GM12878 (cell line): ENCODE results near the gene DGKE. TPM values are rescaled to one million over a fixed set of nuclear protein-coding genes. Genes with fewer than 3 reads are reported as not detected.

Experiments
- ATAC-seq: fragments of 200-7000 bp; cut with Tn5 transposase; 3 replicates; pipeline ENCODE4 v1.9.1; 2020; ENCODE audit warnings: mild to moderate bottlenecking, moderate library complexity
- BruUV-seq: library from RNA; stranded (reverse); fragments of 400-500 nt; replicated peaks from 2 replicates; lab custom pipeline; 2021; lab: Mats Ljungman, UMichigan
- CTCF ChIA-PET: fragments of 300-600 bp; sonication (Branson Sonifier 250); formaldehyde crosslinking; extraction: SDS; loops from one replicate; lab custom pipeline; 2021; ENCODE audit warnings: inconsistent platforms; lab: Yijun Ruan, JAX
- POLR2A ChIA-PET: fragments of 350-600 bp; formaldehyde crosslinking; extraction: SDS; loops from one replicate; lab custom pipeline; 2021; ENCODE audit warnings: inconsistent platforms; lab: Charles Lee
- RAD21 ChIA-PET: fragments of 300-600 bp; sonication (Branson Sonifier 250); formaldehyde crosslinking; loops from one replicate; lab custom pipeline; 2023; ENCODE audit warnings: antibody characterized with exemption; ENCODE audit not compliant: unreplicated experiment; lab: Charles Lee
- SMC1A ChIA-PET: fragments of 300-600 bp; sonication (Branson Sonifier 250); formaldehyde crosslinking; loops from one replicate; lab custom pipeline; 2023; ENCODE audit not compliant: unreplicated experiment, uncharacterized antibody; lab: Charles Lee
- DNase-seq: peaks from one replicate; pipeline ENCODE4 v3.0.0-alpha.2; 2011; ENCODE audit warnings: low read depth, low spot score
- FAIRE-seq: peaks from 3 replicates; lab custom pipeline; 2011; peaks lifted over from hg19 to GRCh38; lab: Jason Lieb, UNC
- H2AFZ ChIP-seq: 2 replicates; pipeline ENCODE4 v1.6.0; 2011; ENCODE audit warnings: low read depth, low read length, control low read depth; ENCODE audit not compliant: control insufficient read depth
- H3K27ac ChIP-seq: 2 replicates; pipeline ENCODE4 v1.5.1; 2011; ENCODE audit warnings: control low read depth; ENCODE audit not compliant: control insufficient read depth, insufficient read depth
- H3K27me3 ChIP-seq, 2 experiments: replicated peaks in 1 of 2; 2 replicates each; pipeline versions ENCODE4 v1.6.0 to v1.6.1; 2011; ENCODE audit warnings: low read length in 1 of 2; ENCODE audit not compliant: control insufficient read depth in 2 of 2, insufficient read depth in 2 of 2
- H3K36me3 ChIP-seq, 2 experiments: 2 replicates each; pipeline ENCODE4 v1.5.1; 2011; ENCODE audit warnings: low read length in 1 of 2; ENCODE audit not compliant: control insufficient read depth in 2 of 2, insufficient read depth in 2 of 2
- H3K4me1 ChIP-seq: 2 replicates; pipeline ENCODE4 v1.6.1; 2011; ENCODE audit warnings: mild to moderate bottlenecking, low read length, moderate library complexity, mixed read lengths; ENCODE audit not compliant: control insufficient read depth, insufficient read depth
- H3K4me2 ChIP-seq: 2 replicates; pipeline ENCODE4 v1.6.0; 2011; ENCODE audit warnings: control low read depth; ENCODE audit not compliant: control insufficient read depth, insufficient read depth
- H3K4me3 ChIP-seq: fragments of 200-600 bp; sonication (generic); 2 replicates; pipeline ENCODE4 v1.5.1; 2016
- H3K79me2 ChIP-seq: 2 replicates; pipeline ENCODE4 v1.6.0; 2011; ENCODE audit warnings: low read length; ENCODE audit not compliant: control insufficient read depth, insufficient read depth
- H3K9ac ChIP-seq: 2 replicates; pipeline ENCODE4 v1.8.0; 2011; ENCODE audit warnings: low read length, control low read depth, mixed read lengths; ENCODE audit not compliant: control insufficient read depth, insufficient read depth
- H3K9me3 ChIP-seq: replicated peaks from 3 replicates; pipeline ENCODE4 v1.5.1; 2011; ENCODE audit warnings: mild to moderate bottlenecking, low read length; ENCODE audit not compliant: control insufficient read depth, insufficient read depth
- H4K20me1 ChIP-seq: 2 replicates; pipeline ENCODE4 v1.6.0; 2011; ENCODE audit not compliant: control insufficient read depth, insufficient read depth
- CREB1 ChIP-seq: IDR thresholded peaks from 2 replicates; pipeline ENCODE4 v1.6.1; 2012; ENCODE audit warnings: low read depth, mild to moderate bottlenecking, inconsistent platforms
- E2F4 ChIP-seq: IDR thresholded peaks from 2 replicates; pipeline ENCODE4 v1.6.1; 2012; ENCODE audit warnings: low read depth, low read length, improper control_type of control experiment
- FOS ChIP-seq: IDR thresholded peaks from 3 replicates; pipeline ENCODE4 v1.6.1; 2011; ENCODE audit warnings: borderline replicate concordance; ENCODE audit not compliant: insufficient read length; ENCODE audit errors: extremely low read depth
- IKZF1 ChIP-seq: fragments of 450-650 bp; conservative IDR thresholded peaks from 2 replicates; pipeline ENCODE4 v1.6.1; 2017; ENCODE audit warnings: antibody characterized with exemption, mild to moderate bottlenecking
- MAX ChIP-seq: IDR thresholded peaks from 2 replicates; pipeline ENCODE4 v1.6.1; 2012; ENCODE audit warnings: low read depth, low read length, improper control_type of control experiment
- MXI1 ChIP-seq: fragments of 150-350 bp; IDR thresholded peaks from 2 replicates; pipeline ENCODE4 v1.6.1; 2011; ENCODE audit warnings: low read depth, mild to moderate bottlenecking, inconsistent platforms, low read length, improper control_type of control experiment
- NR2C2 ChIP-seq: IDR thresholded peaks from 2 replicates; pipeline ENCODE4 v1.6.1; 2011; ENCODE audit warnings: borderline replicate concordance, low read depth; ENCODE audit not compliant: control insufficient read depth, insufficient read length
- PBX3 ChIP-seq: IDR thresholded peaks from 2 replicates; pipeline ENCODE4 v1.6.1; 2011; ENCODE audit warnings: mild to moderate bottlenecking, low read depth, low read length, moderate library complexity; ENCODE audit not compliant: insufficient replicate concordance
- RAD51 ChIP-seq: fragments of 450-650 bp; IDR thresholded peaks from 2 replicates; pipeline ENCODE4 v1.6.1; 2016; ENCODE audit warnings: moderate library complexity, mild to moderate bottlenecking, inconsistent platforms
- RB1 ChIP-seq: fragments of 450-650 bp; formaldehyde crosslinking; IDR thresholded peaks from 2 replicates; pipeline ENCODE4 v1.6.1; 2017; ENCODE audit warnings: mild to moderate bottlenecking, borderline replicate concordance
- RCOR1 ChIP-seq: conservative IDR thresholded peaks from 2 replicates; pipeline ENCODE4 v1.6.1; 2012; ENCODE audit warnings: low read depth, low read length, improper control_type of control experiment
- SPI1 ChIP-seq: IDR thresholded peaks from 2 replicates; pipeline ENCODE4 v1.6.1; 2011; ENCODE audit warnings: low read depth, mild to moderate bottlenecking, low read length, moderate library complexity, borderline replicate concordance; ENCODE audit not compliant: insufficient read depth
- TCF3 ChIP-seq: IDR thresholded peaks from 2 replicates; pipeline ENCODE4 v1.6.1; 2012; ENCODE audit warnings: low read depth, mild to moderate bottlenecking, low read length, borderline replicate concordance; ENCODE audit not compliant: insufficient read depth
- WRNIP1 ChIP-seq: IDR thresholded peaks from 2 replicates; pipeline ENCODE4 v1.6.1; 2011; ENCODE audit warnings: low read depth, low read length, improper control_type of control experiment, borderline replicate concordance
- WGBS: methylation state at CpG from one replicate; pipeline ENCODE4 v1.1.6; 2016; ENCODE audit warnings: low lambda C conversion rate; ENCODE audit not compliant: insufficient replicate concordance, insufficient coverage; ENCODE audit errors: missing lambda C conversion rate; 5-methylcytosine and 5-hydroxymethylcytosine counted together
- in situ Hi-C: fragments of 300-500 bp; cut with MboI; formaldehyde crosslinking; loops from 9 replicates; pipeline ENCODE4 v1.14.3; 2018; ENCODE audit warnings: mixed read lengths
- intact Hi-C: fragments of 100-400 bp; cut with micrococcal nuclease; formaldehyde crosslinking; loops from one replicate; pipeline ENCODE4 v1.14.2; 2022; ENCODE audit not compliant: unreplicated experiment
- polyA plus RNA-seq, 11 experiments: library from polyadenylated mRNA; depleted of rRNA in 4 of 11; unstranded in 6 of 11; stranded (reverse) in 5 of 11; fragments of >200 nt; fragmentation: Nextera tagmentation in 4 of 11; fragmentation: Illumina TruSeq in 1 of 11; extraction: Ambion mirVana in 4 of 11; extraction: Trizol in 1 of 11; gene quantifications; 1 replicate in 1 of 11; 2 replicates in 10 of 11; pipeline versions ENCODE4 v1.2.1 to v1.2.3, GENCODE V29; 2011 to 2016; ENCODE audit warnings: inconsistent platforms in 2 of 11, missing spikeins in 2 of 11, low read depth in 1 of 11
- total RNA-seq, 4 experiments: library from RNA; depleted of rRNA in 3 of 4; stranded (reverse); fragments of >200 nt in 3 of 4; fragmentation: Illumina TruSeq in 1 of 4; extraction: Trizol in 1 of 4; gene quantifications; 2 replicates each; pipeline versions ENCODE4 v1.2.1 to v1.2.3, GENCODE V29; 2013 to 2021

Gene DGKE
- total and polyA plus RNA-seq, 10 of the 15 experiments (the other 5 are each of a cell fraction or from before 2014, with no cell fraction given): 2.8 to 18.0 (median 11.6) TPM

GRCh38 chr17:56808503-56808902, 25.4 kb upstream of the DGKE start:
- POLR2A ChIA-PET: no interaction called here
- Histone ChIP-seq H2AFZ (no peak overlapping the region), H3K4me1 (no peaks in the 10 kb centered on the region), H3K4me3 (no peak overlapping the region), H3K9ac (no peak overlapping the region), H3K9me3 (no peaks in the 10 kb centered on the region), H3K27ac (no peak overlapping the region), H3K79me2 (no peaks in the 10 kb centered on the region), H3K27me3 (no peaks in the 10 kb centered on the region; a peak in 1 of 4 replicates), H4K20me1 (no peaks in the 10 kb centered on the region), H3K4me2 (no peak overlapping the region), H3K36me3 (no peaks in the 10 kb centered on the region)
- no TSS peak for BruUV-seq
- ATAC-seq (no peak), DNase-seq (no peak), FAIRE-seq (no peak)
- RAD21 ChIA-PET: no interaction called here
- SMC1A ChIA-PET: no interaction called here
- intact Hi-C loops (no loop called here), in situ Hi-C loops (no loop called here)
- CTCF ChIA-PET: no interaction called here
- WGBS: 80% methylated on average over 3 of the region's 3 CpGs
- TF ChIP-seq MAX (no peak), MXI1 (no peak), FOS (no peak), WRNIP1 (no peak), IKZF1 (no peak), RCOR1 (no peak), RAD51 (no peak)

- FAIRE-seq (no peak), DNase-seq (no peak), ATAC-seq (no peak)
- SMC1A ChIA-PET: no interaction called here
- H3K27me3 ChIP-seq: no peaks in the 10 kb centered on the region; a peak in 1 of 4 replicates
- H3K9me3 ChIP-seq: no peaks in the 10 kb centered on the region
- CTCF ChIA-PET: no interaction called here
- no peaks in the 10 kb centered on the region for H3K4me1 ChIP-seq
- H3K4me2 ChIP-seq: no peak overlapping the region
- H3K79me2 ChIP-seq: no peaks in the 10 kb centered on the region
- RAD21 ChIA-PET: no interaction called here
- WGBS: 68% methylated on average over 9 of the region's 9 CpGs
- no peak overlapping the region for H3K27ac ChIP-seq
- intact Hi-C loops: no loop called here
- BruUV-seq: no TSS peak
- H3K9ac ChIP-seq: no peak overlapping the region
- H4K20me1 ChIP-seq: no peaks in the 10 kb centered on the region
- H3K4me3 ChIP-seq: no peak overlapping the region
- in situ Hi-C loops: no loop called here
- no peak overlapping the region for H2AFZ ChIP-seq
- no peaks in the 10 kb centered on the region for H3K36me3 ChIP-seq
- POLR2A ChIA-PET: no interaction called here
- no peak for TF ChIP-seq RB1
- TF ChIP-seq CREB1: no peak
- TF ChIP-seq PBX3: peak; percentile 41
- no peak for TF ChIP-seq E2F4
- no peak for TF ChIP-seq SPI1
- TF ChIP-seq TCF3: 0 out of 2 replicates have a peak, but pooled peaks have one; percentile 25
- no peak for TF ChIP-seq NR2C2
These were observed 24.7 kb upstream of the DGKE start for GRCh38 chr17:56809106-56809819.
